ENCODE data around the gene EGFLAM.

Gene EGFLAM

DNA sequence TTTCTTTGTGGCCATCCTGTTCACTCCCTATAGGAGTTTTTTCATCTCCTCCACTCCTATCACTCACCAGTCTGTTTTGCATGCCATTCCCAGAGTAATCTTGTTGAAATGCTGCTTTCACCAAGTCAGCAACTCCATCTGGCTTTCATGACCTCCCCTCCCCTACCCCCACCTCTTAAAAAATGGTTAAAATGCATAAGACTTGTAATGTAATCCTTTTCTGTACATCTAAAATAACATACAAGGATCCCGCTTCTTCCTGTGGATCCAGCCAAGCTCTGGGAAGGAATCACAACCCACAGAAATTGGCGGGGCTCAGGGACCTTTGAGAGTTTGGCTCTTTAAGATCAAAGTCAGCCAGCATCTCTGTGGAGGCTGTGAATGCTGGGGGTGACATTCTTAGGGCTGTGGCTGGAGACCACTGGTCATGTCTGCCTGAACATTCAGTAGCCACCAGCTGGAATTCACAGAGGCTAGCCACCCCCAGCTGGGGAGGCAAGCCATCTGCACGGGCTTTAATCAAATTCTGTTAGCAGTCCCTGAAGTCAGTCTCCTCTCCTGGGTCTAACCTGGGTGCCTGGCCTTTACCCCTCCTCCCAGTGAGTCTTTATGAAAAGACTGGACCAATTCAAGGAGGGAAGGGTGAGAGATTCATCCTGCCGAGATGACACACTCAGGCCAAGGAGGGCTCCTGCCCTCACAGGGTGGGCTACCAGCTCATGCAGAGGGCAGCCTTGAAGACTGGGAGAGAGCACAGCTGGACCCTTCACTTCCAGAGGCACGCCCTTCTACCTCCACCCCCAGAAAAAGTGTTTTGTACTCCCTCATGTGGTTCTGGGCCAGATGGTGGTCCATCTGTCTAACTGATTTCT is 165.2 kb downstream of the EGFLAM start:
- no peak overlapping the region for H3K23ac ChIP-seq (ENCODE audit: low read depth, low read length, poor library complexity)
- no peak for DNase-seq (ENCODE audit: low spot score)
- H3K79me1 ChIP-seq (ENCODE audit: low read depth, low read length): no peaks in the 10 kb centered on the region
- H3K4me1 ChIP-seq (ENCODE audit: control insufficient read depth in 2 of 2, insufficient read depth in 1 of 2, low read depth in 1 of 2, low read length in 2 of 2): peaks cover 0 to 2% of the 10 kb centered on the region in 2 donors
- H4K8ac ChIP-seq (ENCODE audit: low read depth, low read length): no peak overlapping the region
- H2BK12ac ChIP-seq (ENCODE audit: low read length): no peak overlapping the region
- H2BK15ac ChIP-seq (ENCODE audit: low read length): no peak overlapping the region
- H3K18ac ChIP-seq (ENCODE audit: low read length): no peak overlapping the region
- peak overlapping the region; percentile 18 for H2AFZ ChIP-seq (ENCODE audit: low read length)
- no peak overlapping the region for H3K4me3 ChIP-seq (ENCODE audit: low read length in 2 of 2)
- no peak overlapping the region for H2BK5ac ChIP-seq (ENCODE audit: low read length)
- H3K27ac ChIP-seq (replicated peaks; ENCODE audit: low read length): no peak overlapping the region
- H3K14ac ChIP-seq (ENCODE audit: low read length): no peak overlapping the region
- no peak overlapping the region for H3K4me2 ChIP-seq (ENCODE audit: insufficient read depth, low read length, poor library complexity, severe bottlenecking)
- no peaks in the 10 kb centered on the region for H3K36me3 ChIP-seq (replicated peaks in 1 of 2; ENCODE audit: control insufficient read depth in 2 of 2, insufficient read depth in 2 of 2, low read length in 2 of 2)
- H3K9me3 ChIP-seq (replicated peaks in 1 of 2; ENCODE audit: control insufficient read depth in 2 of 2, insufficient read depth in 1 of 2, low read depth in 1 of 2, low read length in 2 of 2): no peaks in the 10 kb centered on the region
- no peaks in the 10 kb centered on the region for H3K27me3 ChIP-seq (ENCODE audit: control insufficient read depth in 3 of 3, insufficient read depth in 3 of 3, low read depth in 1 of 3, low read length in 3 of 3)
- no peak overlapping the region for H2AK5ac ChIP-seq (ENCODE audit: low read depth, low read length)
- no CpG with 5 or more reads among the region's 5 CpGs for WGBS, 2 donors (ENCODE audit: extremely low coverage in 2 of 2, insufficient read length in 2 of 2, insufficient replicate concordance in 1 of 2)
- no peak overlapping the region for H4K91ac ChIP-seq (ENCODE audit: low read depth, low read length, poor library complexity)
- no peak overlapping the region for H3K4ac ChIP-seq (ENCODE audit: low read length)
- H3K9ac ChIP-seq (ENCODE audit: low read depth, low read length, poor library complexity): no peak overlapping the region
- H2BK120ac ChIP-seq (ENCODE audit: low read depth, low read length): no peak overlapping the region

DNA sequence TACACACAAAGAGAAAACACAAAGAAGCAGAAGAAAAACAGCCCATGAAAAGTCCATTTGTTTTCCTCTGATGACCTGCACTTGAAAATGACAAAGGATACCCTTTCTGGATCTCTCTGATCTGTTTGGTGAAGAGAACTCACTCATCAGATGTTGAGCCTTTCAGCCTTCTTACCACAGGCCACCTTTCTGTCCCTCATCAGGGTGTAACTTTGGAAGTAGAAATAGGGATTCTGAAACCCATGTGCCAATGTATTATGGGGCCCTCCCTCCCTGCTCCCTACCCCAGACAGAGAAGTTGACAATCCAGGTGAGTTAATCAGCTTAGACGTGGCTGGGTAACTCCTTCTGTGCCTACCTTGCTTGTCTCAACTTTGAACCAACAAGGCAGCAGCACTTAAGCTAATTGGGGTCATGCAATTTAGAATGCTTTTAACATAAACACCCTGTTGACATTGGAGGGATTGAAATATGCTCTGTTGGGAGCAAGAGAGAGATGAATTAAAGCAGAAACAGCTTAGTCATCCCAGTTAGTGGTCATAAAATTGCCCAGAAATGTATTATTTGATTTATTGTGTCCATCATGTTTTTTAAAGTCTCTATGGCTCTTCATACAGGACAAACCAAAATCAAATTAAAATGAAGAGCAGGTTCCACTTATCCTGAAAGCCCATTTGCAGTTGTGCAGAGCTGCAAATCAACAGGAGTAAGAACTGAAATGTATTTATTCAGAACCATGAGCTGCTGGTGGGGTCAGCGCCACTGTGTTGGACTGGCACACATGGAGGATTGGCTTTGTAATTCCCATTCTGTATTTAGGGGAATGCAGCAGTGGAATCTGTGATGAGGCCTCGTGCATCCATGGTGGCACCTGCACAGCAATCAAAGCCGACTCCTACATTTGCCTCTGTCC is 166.0 kb downstream of the EGFLAM start:
- Histone ChIP-seq H3K4me3 (ENCODE audit: low read length in 2 of 2) (no peak overlapping the region), H3K27ac (replicated peaks; ENCODE audit: low read length) (no peak overlapping the region), H3K36me3 (replicated peaks in 1 of 2; ENCODE audit: control insufficient read depth in 2 of 2, insufficient read depth in 2 of 2, low read length in 2 of 2) (no peaks in the 10 kb centered on the region)

DNA sequence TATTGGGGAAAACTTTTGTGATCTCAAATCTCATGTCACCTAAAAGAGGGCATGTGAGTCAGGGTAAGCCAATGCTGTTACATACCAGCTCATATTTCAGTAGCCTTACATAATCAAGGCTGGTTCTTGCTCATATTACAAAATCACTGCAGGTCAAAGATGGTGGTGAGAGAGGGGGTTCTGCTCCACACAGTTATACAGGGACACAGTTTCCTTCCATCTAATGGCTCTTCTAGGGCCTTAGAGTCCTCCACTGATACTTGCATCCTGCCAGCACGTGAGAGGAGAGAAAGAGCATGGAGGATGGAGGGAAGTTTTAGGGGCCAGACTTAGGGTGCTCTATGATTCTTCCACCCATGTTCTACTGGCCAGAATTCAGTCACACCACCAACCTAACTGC is 168.1 kb downstream of the EGFLAM start:
- WGBS, 2 donors (ENCODE audit: extremely low coverage in 2 of 2, insufficient read length in 2 of 2, insufficient replicate concordance in 1 of 2): no CpG with 5 or more reads among the region's 1 CpG
- H4K91ac ChIP-seq (ENCODE audit: low read depth, low read length, poor library complexity): no peak overlapping the region
- no peak overlapping the region for H3K4me3 ChIP-seq (ENCODE audit: low read length in 2 of 2)
- no peak overlapping the region for H2BK5ac ChIP-seq (ENCODE audit: low read length)
- no peak overlapping the region for H2BK15ac ChIP-seq (ENCODE audit: low read length)
- no peak overlapping the region for H3K4me2 ChIP-seq (ENCODE audit: insufficient read depth, low read length, poor library complexity, severe bottlenecking)
- no peaks in the 10 kb centered on the region for H3K9me3 ChIP-seq (replicated peaks in 1 of 2; ENCODE audit: control insufficient read depth in 2 of 2, insufficient read depth in 1 of 2, low read depth in 1 of 2, low read length in 2 of 2)
- H3K36me3 ChIP-seq (replicated peaks in 1 of 2; ENCODE audit: control insufficient read depth in 2 of 2, insufficient read depth in 2 of 2, low read length in 2 of 2): no peaks in the 10 kb centered on the region
- H3K9ac ChIP-seq (ENCODE audit: low read depth, low read length, poor library complexity): no peak overlapping the region
- no peaks in the 10 kb centered on the region for H3K79me1 ChIP-seq (ENCODE audit: low read depth, low read length)
- peak overlapping the region; percentile 1 for H3K18ac ChIP-seq (ENCODE audit: low read length)
- no peaks in the 10 kb centered on the region for H3K27me3 ChIP-seq (ENCODE audit: control insufficient read depth in 3 of 3, insufficient read depth in 3 of 3, low read depth in 1 of 3, low read length in 3 of 3)
- no peak overlapping the region for H2AK5ac ChIP-seq (ENCODE audit: low read depth, low read length)
- no peak for DNase-seq (ENCODE audit: low spot score)
- no peak overlapping the region for H4K8ac ChIP-seq (ENCODE audit: low read depth, low read length)
- no peak overlapping the region for H3K27ac ChIP-seq (replicated peaks; ENCODE audit: low read length)
- peak overlapping the region; percentile 38 for H2AFZ ChIP-seq (ENCODE audit: low read length)
- no peak overlapping the region for H2BK120ac ChIP-seq (ENCODE audit: low read depth, low read length)
- H3K23ac ChIP-seq (ENCODE audit: low read depth, low read length, poor library complexity): no peak overlapping the region
- no peak overlapping the region for H3K4ac ChIP-seq (ENCODE audit: low read length)
- no peak overlapping the region for H3K14ac ChIP-seq (ENCODE audit: low read length)
- peaks cover 0 to 2% of the 10 kb centered on the region in 2 donors for H3K4me1 ChIP-seq (ENCODE audit: control insufficient read depth in 2 of 2, insufficient read depth in 1 of 2, low read depth in 1 of 2, low read length in 2 of 2)
- H2BK12ac ChIP-seq (ENCODE audit: low read length): no peak overlapping the region

More for the DNA sequence above, 166.0 kb downstream of the EGFLAM start:
- Histone ChIP-seq H3K4ac (ENCODE audit: low read length) (no peak overlapping the region), H2BK120ac (ENCODE audit: low read depth, low read length) (no peak overlapping the region), H2BK15ac (ENCODE audit: low read length) (no peak overlapping the region), H2AFZ (ENCODE audit: low read length) (no peak overlapping the region), H2BK5ac (ENCODE audit: low read length) (no peak overlapping the region), H3K9me3 (replicated peaks in 1 of 2; ENCODE audit: control insufficient read depth in 2 of 2, insufficient read depth in 1 of 2, low read depth in 1 of 2, low read length in 2 of 2) (no peaks in the 10 kb centered on the region), H3K27me3 (ENCODE audit: control insufficient read depth in 3 of 3, insufficient read depth in 3 of 3, low read depth in 1 of 3, low read length in 3 of 3) (no peaks in the 10 kb centered on the region), H3K9ac (ENCODE audit: low read depth, low read length, poor library complexity) (no peak overlapping the region), H3K4me2 (ENCODE audit: insufficient read depth, low read length, poor library complexity, severe bottlenecking) (no peak overlapping the region), H4K91ac (ENCODE audit: low read depth, low read length, poor library complexity) (no peak overlapping the region), H3K79me1 (ENCODE audit: low read depth, low read length) (no peaks in the 10 kb centered on the region), H3K4me1 (ENCODE audit: control insufficient read depth in 2 of 2, insufficient read depth in 1 of 2, low read depth in 1 of 2, low read length in 2 of 2) (peaks cover 0 to 2% of the 10 kb centered on the region in 2 donors), H3K23ac (ENCODE audit: low read depth, low read length, poor library complexity) (no peak overlapping the region), H4K8ac (ENCODE audit: low read depth, low read length) (no peak overlapping the region), H3K14ac (ENCODE audit: low read length) (no peak overlapping the region), H3K18ac (ENCODE audit: low read length) (no peak overlapping the region), H2BK12ac (ENCODE audit: low read length) (no peak overlapping the region), H2AK5ac (ENCODE audit: low read depth, low read length) (no peak overlapping the region)
- no CpG with 5 or more reads among the region's 4 CpGs for WGBS, 2 donors (ENCODE audit: extremely low coverage in 2 of 2, insufficient read length in 2 of 2, insufficient replicate concordance in 1 of 2)
- no peak for DNase-seq (ENCODE audit: low spot score)

Data from neuronal stem cell (in vitro differentiated cells).